Stomach (tissue), 4 donors: ENCODE measurements around the gene TAC4.

Experiments
- CTCF ChIP-seq, 7 experiments: fragments of 450-650 bp in 4 of 7; fragments of 200-600 bp in 3 of 7; sonication (generic) in 3 of 7; IDR thresholded peaks; one replicate each; pipeline ENCODE4 v1.5.1; 2016 to 2019; ENCODE audit warnings: antibody characterized with exemption in 7 of 7, control low read depth in 2 of 7, mild to moderate bottlenecking in 1 of 7
- POLR2A ChIP-seq, 4 donors: fragments of 450-650 bp; IDR thresholded peaks; one replicate each; pipeline ENCODE4 v1.6.1; 2016; ENCODE audit warnings: antibody characterized with exemption in 4 of 4, control low read depth in 2 of 4, mild to moderate bottlenecking in 1 of 4, moderate library complexity in 1 of 4
- POLR2AphosphoS5 ChIP-seq, 3 donors: sonication (generic); formaldehyde crosslinking; IDR thresholded peaks; one replicate each; pipeline ENCODE4 v1.6.1; 2016; ENCODE audit warnings: antibody characterized with exemption in 3 of 3

GRCh38 chr17:49815761-49816281 lies 32.0 kb downstream of the TAC4 start:
- no peak for TF ChIP-seq CTCF (IDR thresholded peaks at IDR 0.05)
- TF ChIP-seq POLR2A (IDR thresholded peaks at IDR 0.05), result no peak
- no peak for TF ChIP-seq POLR2AphosphoS5 (IDR thresholded peaks at IDR 0.05)
